GM19395 (cell line): ENCODE measurements around the gene COQ10A.
A peak's percentile ranks its signal among the peaks of the same experiment; 100 is the strongest.
"Not testable (repeated sequence)": the region's sequence is repeated elsewhere in the genome, so short reads cannot be mapped to it uniquely, and the experiment has no call there.

Experiments used
- ATAC-seq: cut with Tn5 transposase; IDR thresholded peaks from one replicate; pipeline ENCODE4 v1.9.1; 2021; ENCODE audit warnings: mild to moderate bottlenecking, moderate library complexity; ENCODE audit not compliant: unreplicated experiment

COQ10A gene

GRCh38 chr12:56242986-56243385 lies 23.8 kb upstream of the COQ10A start:
- ATAC-seq, result no peak

GRCh38 chr12:56243731-56244181 lies 23.0 kb upstream of the COQ10A start:
- ATAC-seq, result no peak

- ATAC-seq, result no peak
These were observed 22.2 kb upstream of the COQ10A start for GRCh38 chr12:56244494-56244893.

- no peak for ATAC-seq
These were observed 18.8 kb upstream of the COQ10A start for GRCh38 chr12:56247923-56248322.

GRCh38 chr12:56248711-56249110 lies 18.0 kb upstream of the COQ10A start:
- ATAC-seq, result no peak

- ATAC-seq, result no peak
These were observed 14.1 kb upstream of the COQ10A start for GRCh38 chr12:56252649-56253048.

- ATAC-seq, result no peak
These were observed 13.7 kb upstream of the COQ10A start for GRCh38 chr12:56253091-56253490.

- no peak for ATAC-seq
These were observed 11.1 kb upstream of the COQ10A start for GRCh38 chr12:56255671-56256070.

- ATAC-seq, result no peak
These were observed 10.3 kb upstream of the COQ10A start for GRCh38 chr12:56256326-56256960.

- ATAC-seq, result no peak
These were observed 9.7 kb upstream of the COQ10A start for GRCh38 chr12:56257071-56257470.

- ATAC-seq, result peak; percentile 28
These were observed 9.2 kb upstream of the COQ10A start for GRCh38 chr12:56257491-56258067.

- ATAC-seq, result peak; percentile 84
These were observed 8.5 kb upstream of the COQ10A start, which contains the start of gene ANKRD52 for GRCh38 chr12:56258068-56258819. Gene ANKRD52, minus strand, starts transcription at chr12:56258384. Its CDS starts 115 bp downstream, at chr12:56258269.

- ATAC-seq, result no peak
These were observed 7.9 kb upstream of the COQ10A start for GRCh38 chr12:56258820-56259183.

GRCh38 chr12:56260380-56260779 lies 6.4 kb upstream of the COQ10A start:
- no peak for ATAC-seq

GRCh38 chr12:56260921-56261320 lies 5.8 kb upstream of the COQ10A start:
- no peak for ATAC-seq

GRCh38 chr12:56261503-56262232 lies 5.1 kb upstream of the COQ10A start:
- no peak for ATAC-seq

GRCh38 chr12:56262955-56263354 lies 3.8 kb upstream of the COQ10A start:
- ATAC-seq, result not testable (repeated sequence)

- ATAC-seq, result not testable (repeated sequence)
These were observed 562 bp upstream of the COQ10A start for GRCh38 chr12:56266068-56266692.

GRCh38 chr12:56267443-56268071 lies 815 bp downstream of the COQ10A start:
- ATAC-seq, result peak; percentile 21

- ATAC-seq, result no peak
These were observed 4.3 kb downstream of the COQ10A start for GRCh38 chr12:56271031-56271430.
